Liver (tissue), 9 donors: Measurements from ENCODE around the gene CUL2. TPM values are rescaled to one million over a fixed set of nuclear protein-coding genes. Genes with fewer than 3 reads are reported as not detected.

Experiments
- DNase-seq: peaks from one replicate; pipeline ENCODE4 v3.0.0-alpha.2; 2017; ENCODE audit warnings: low spot score
- H3K27ac ChIP-seq, 2 donors: one replicate each; pipeline ENCODE4 v1.7.0; 2013; ENCODE audit warnings: inconsistent platforms in 2 of 2, low read length in 2 of 2, control low read depth in 1 of 2, low read depth in 1 of 2, mild to moderate bottlenecking in 1 of 2
- H3K27me3 ChIP-seq, 4 donors: one replicate each; pipeline versions ENCODE4 v1.6.1 to v1.7.0; 2013; ENCODE audit warnings: low read length in 3 of 4, inconsistent platforms in 1 of 4, mild to moderate bottlenecking in 1 of 4, moderate library complexity in 1 of 4; ENCODE audit not compliant: control insufficient read depth in 4 of 4, insufficient read depth in 4 of 4
- H3K36me3 ChIP-seq, 4 donors: one replicate each; pipeline versions ENCODE4 v1.6.1 to v1.7.0; 2013; ENCODE audit warnings: low read length in 3 of 4, mild to moderate bottlenecking in 3 of 4, low read depth in 1 of 4, moderate library complexity in 1 of 4; ENCODE audit not compliant: control insufficient read depth in 4 of 4, insufficient read depth in 3 of 4
- H3K4me1 ChIP-seq, 4 donors: one replicate each; pipeline versions ENCODE4 v1.6.1 to v1.7.0; 2013; ENCODE audit warnings: low read length in 3 of 4, mild to moderate bottlenecking in 3 of 4, moderate library complexity in 1 of 4; ENCODE audit not compliant: control insufficient read depth in 4 of 4, insufficient read depth in 4 of 4
- H3K4me3 ChIP-seq, 3 donors: one replicate each; pipeline versions ENCODE4 v1.6.1 to v1.7.0; 2013; ENCODE audit warnings: low read length in 3 of 3, control low read depth in 1 of 3, low read depth in 1 of 3, mild to moderate bottlenecking in 1 of 3
- H3K9ac ChIP-seq, 2 donors: one replicate each; pipeline ENCODE4 v1.7.0; 2013; ENCODE audit warnings: low read length in 2 of 2, mild to moderate bottlenecking in 2 of 2, moderate library complexity in 2 of 2, control low read depth in 1 of 2, low read depth in 1 of 2
- H3K9me3 ChIP-seq, 4 donors: one replicate each; pipeline versions ENCODE4 v1.6.1 to v1.7.0; 2013; ENCODE audit warnings: low read length in 3 of 4; ENCODE audit not compliant: control insufficient read depth in 4 of 4
- ATF3 ChIP-seq: IDR thresholded peaks from 2 replicates; pipeline ENCODE4 v1.6.1; 2016; ENCODE audit warnings: antibody characterized with exemption
- FOXA1 ChIP-seq: IDR thresholded peaks from 2 replicates; pipeline ENCODE4 v1.6.1; 2016; ENCODE audit warnings: antibody characterized with exemption
- FOXA2 ChIP-seq: IDR thresholded peaks from 2 replicates; pipeline ENCODE4 v1.6.1; 2016; ENCODE audit warnings: antibody characterized with exemption
- GABPA ChIP-seq, 2 donors: IDR thresholded peaks in 1 of 2; conservative IDR thresholded peaks in 1 of 2; 2 replicates each; pipeline ENCODE4 v1.6.1; 2016; ENCODE audit warnings: antibody characterized with exemption in 2 of 2, mild to moderate bottlenecking in 1 of 2, moderate library complexity in 1 of 2
- HNF4A ChIP-seq, 2 donors: conservative IDR thresholded peaks; 2 replicates each; pipeline ENCODE4 v1.6.1; 2016; ENCODE audit warnings: antibody characterized with exemption in 2 of 2, mild to moderate bottlenecking in 2 of 2
- HNF4G ChIP-seq: IDR thresholded peaks from 2 replicates; pipeline ENCODE4 v1.6.1; 2016; ENCODE audit warnings: antibody characterized with exemption
- JUND ChIP-seq, 2 donors: IDR thresholded peaks; 2 replicates each; pipeline ENCODE4 v1.6.1; 2016; ENCODE audit warnings: antibody characterized with exemption in 2 of 2
- NR2F2 ChIP-seq: IDR thresholded peaks from 2 replicates; pipeline ENCODE4 v1.6.1; 2016; ENCODE audit warnings: antibody characterized with exemption
- RAD21 ChIP-seq, 2 donors: IDR thresholded peaks; 2 replicates each; pipeline ENCODE4 v1.6.1; 2016; ENCODE audit warnings: antibody characterized with exemption in 2 of 2, mild to moderate bottlenecking in 2 of 2
- RXRA ChIP-seq, 2 donors: IDR thresholded peaks; 2 replicates each; pipeline ENCODE4 v1.6.1; 2017 to 2018; ENCODE audit warnings: antibody characterized with exemption in 2 of 2, mild to moderate bottlenecking in 1 of 2
- SP1 ChIP-seq: IDR thresholded peaks from 2 replicates; pipeline ENCODE4 v1.6.1; 2018; ENCODE audit warnings: antibody characterized with exemption, mild to moderate bottlenecking
- YY1 ChIP-seq: IDR thresholded peaks from 2 replicates; pipeline ENCODE4 v1.6.1; 2016; ENCODE audit warnings: antibody characterized with exemption, mild to moderate bottlenecking
- WGBS: extraction: QIAGEN DNeasy Blood & Tissue Kit; methylation state at CpG from one replicate; pipeline ENCODE4 v1.1.7; 2013; 5-methylcytosine and 5-hydroxymethylcytosine counted together
- polyA plus RNA-seq, 2 donors: library from polyadenylated mRNA; stranded (reverse) in 1 of 2; unstranded in 1 of 2; fragments of 200-250 nt in 1 of 2; fragments of >200 nt in 1 of 2; fragmentation: Nextera tagmentation in 1 of 2; extraction: Ambion mirVana in 1 of 2; gene quantifications; one replicate each; pipeline versions ENCODE4 v1.2.1 to v1.2.3, GENCODE V29; 2013 to 2015
- total RNA-seq, 2 donors: library from RNA; depleted of rRNA; stranded (reverse); fragments of >200 nt; gene quantifications; one replicate each; pipeline ENCODE4 v1.2.3, GENCODE V29; 2014
- TF ChIP-seq, protein P1 (sequence below): IDR thresholded peaks from 2 replicates; pipeline ENCODE4 v1.6.1; 2016; ENCODE audit warnings: antibody characterized with exemption, mild to moderate bottlenecking
- TF ChIP-seq, protein P2 (sequence below): fragments of 150-350 bp; IDR thresholded peaks from 2 replicates; pipeline ENCODE4 v1.5.1; 2017; ENCODE audit warnings: improper control_type of control experiment, low read depth, low read length; ENCODE audit not compliant: missing input control
- TF ChIP-seq, protein P3 (sequence below): IDR thresholded peaks from 2 replicates; pipeline ENCODE4 v1.6.1; 2016; ENCODE audit warnings: antibody characterized with exemption
- donor health status: healthy.
- donor health status: healthy.
- donor health status: healthy.
- donor health status: healthy.
- donor health status: healthy.

CUL2 gene
- total and polyA plus RNA-seq, 4 donors = 8.6 to 14.1 (median 12.1) TPM

GRCh38 chr10:35070521-35070920, 19.6 kb downstream of the CUL2 start:
- Histone ChIP-seq H3K9ac (no peak overlapping the region), H3K4me1 (no peaks in the 10 kb centered on the region), H3K36me3 (peaks cover 1 to 13% (median 4%) of the 10 kb centered on the region in 4 donors), H3K4me3 (no peak overlapping the region), H3K27me3 (no peaks in the 10 kb centered on the region), H3K27ac (no peak overlapping the region), H3K9me3 (no peaks in the 10 kb centered on the region)
- 96% methylated on average over 3 of the region's 3 CpGs for WGBS
- TF ChIP-seq, protein P1, sequence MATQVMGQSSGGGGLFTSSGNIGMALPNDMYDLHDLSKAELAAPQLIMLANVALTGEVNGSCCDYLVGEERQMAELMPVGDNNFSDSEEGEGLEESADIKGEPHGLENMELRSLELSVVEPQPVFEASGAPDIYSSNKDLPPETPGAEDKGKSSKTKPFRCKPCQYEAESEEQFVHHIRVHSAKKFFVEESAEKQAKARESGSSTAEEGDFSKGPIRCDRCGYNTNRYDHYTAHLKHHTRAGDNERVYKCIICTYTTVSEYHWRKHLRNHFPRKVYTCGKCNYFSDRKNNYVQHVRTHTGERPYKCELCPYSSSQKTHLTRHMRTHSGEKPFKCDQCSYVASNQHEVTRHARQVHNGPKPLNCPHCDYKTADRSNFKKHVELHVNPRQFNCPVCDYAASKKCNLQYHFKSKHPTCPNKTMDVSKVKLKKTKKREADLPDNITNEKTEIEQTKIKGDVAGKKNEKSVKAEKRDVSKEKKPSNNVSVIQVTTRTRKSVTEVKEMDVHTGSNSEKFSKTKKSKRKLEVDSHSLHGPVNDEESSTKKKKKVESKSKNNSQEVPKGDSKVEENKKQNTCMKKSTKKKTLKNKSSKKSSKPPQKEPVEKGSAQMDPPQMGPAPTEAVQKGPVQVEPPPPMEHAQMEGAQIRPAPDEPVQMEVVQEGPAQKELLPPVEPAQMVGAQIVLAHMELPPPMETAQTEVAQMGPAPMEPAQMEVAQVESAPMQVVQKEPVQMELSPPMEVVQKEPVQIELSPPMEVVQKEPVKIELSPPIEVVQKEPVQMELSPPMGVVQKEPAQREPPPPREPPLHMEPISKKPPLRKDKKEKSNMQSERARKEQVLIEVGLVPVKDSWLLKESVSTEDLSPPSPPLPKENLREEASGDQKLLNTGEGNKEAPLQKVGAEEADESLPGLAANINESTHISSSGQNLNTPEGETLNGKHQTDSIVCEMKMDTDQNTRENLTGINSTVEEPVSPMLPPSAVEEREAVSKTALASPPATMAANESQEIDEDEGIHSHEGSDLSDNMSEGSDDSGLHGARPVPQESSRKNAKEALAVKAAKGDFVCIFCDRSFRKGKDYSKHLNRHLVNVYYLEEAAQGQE = no peak
- no peak for TF ChIP-seq SP1
- no peak for TF ChIP-seq GABPA (IDR thresholded peaks at IDR 0.05 in 1 of 2, conservative IDR thresholded peaks at IDR 0.05 in 1 of 2)
- no peak for TF ChIP-seq YY1
- no peak for TF ChIP-seq JUND (IDR thresholded peaks at IDR 0.05)
- TF ChIP-seq, protein P2, sequence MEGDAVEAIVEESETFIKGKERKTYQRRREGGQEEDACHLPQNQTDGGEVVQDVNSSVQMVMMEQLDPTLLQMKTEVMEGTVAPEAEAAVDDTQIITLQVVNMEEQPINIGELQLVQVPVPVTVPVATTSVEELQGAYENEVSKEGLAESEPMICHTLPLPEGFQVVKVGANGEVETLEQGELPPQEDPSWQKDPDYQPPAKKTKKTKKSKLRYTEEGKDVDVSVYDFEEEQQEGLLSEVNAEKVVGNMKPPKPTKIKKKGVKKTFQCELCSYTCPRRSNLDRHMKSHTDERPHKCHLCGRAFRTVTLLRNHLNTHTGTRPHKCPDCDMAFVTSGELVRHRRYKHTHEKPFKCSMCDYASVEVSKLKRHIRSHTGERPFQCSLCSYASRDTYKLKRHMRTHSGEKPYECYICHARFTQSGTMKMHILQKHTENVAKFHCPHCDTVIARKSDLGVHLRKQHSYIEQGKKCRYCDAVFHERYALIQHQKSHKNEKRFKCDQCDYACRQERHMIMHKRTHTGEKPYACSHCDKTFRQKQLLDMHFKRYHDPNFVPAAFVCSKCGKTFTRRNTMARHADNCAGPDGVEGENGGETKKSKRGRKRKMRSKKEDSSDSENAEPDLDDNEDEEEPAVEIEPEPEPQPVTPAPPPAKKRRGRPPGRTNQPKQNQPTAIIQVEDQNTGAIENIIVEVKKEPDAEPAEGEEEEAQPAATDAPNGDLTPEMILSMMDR = no peak
- TF ChIP-seq HNF4G = no peak
- no peak for TF ChIP-seq RXRA (IDR thresholded peaks at IDR 0.05)
- TF ChIP-seq, protein P3, sequence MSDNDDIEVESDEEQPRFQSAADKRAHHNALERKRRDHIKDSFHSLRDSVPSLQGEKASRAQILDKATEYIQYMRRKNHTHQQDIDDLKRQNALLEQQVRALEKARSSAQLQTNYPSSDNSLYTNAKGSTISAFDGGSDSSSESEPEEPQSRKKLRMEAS = no peak
- DNase-seq = no peak

DNA sequence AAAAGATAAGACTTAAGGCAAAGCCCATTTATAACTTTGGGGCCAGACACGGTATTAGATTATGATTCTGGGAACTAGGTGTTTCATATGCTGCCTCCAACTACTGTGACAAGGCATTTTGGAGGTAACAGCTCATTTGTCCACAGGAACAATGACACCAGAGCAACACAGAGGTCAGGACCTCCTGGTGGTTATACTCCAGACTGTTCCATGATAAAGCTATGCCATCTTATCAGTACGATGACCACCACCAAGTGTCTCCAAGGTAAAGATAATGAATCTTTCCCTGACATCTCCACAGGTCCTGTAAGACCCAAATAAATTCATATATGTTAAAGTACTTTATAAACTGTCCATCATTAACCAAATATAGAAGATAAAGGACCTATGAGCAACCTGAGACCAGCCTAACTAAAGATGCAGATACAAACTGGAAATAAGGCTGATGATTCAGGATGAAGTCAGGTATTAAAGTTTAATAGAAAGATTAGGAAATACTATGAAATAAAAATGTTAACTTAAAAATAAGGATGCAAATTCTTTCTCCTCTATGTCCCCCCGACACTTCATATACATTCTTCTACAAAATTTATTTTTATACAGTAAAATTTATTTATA, 26.2 kb downstream of the CUL2 start:
- no peak for DNase-seq
- no peaks in the 10 kb centered on the region for H3K27me3 ChIP-seq
- H3K4me3 ChIP-seq = no peak overlapping the region
- no peaks in the 10 kb centered on the region for H3K9me3 ChIP-seq
- 92% methylated on average over 3 of the region's 3 CpGs for WGBS
- peaks cover 4 to 33% (median 13%) of the 10 kb centered on the region in 4 donors for H3K36me3 ChIP-seq
- no peak overlapping the region for H3K9ac ChIP-seq
- no peak overlapping the region for H3K27ac ChIP-seq
- TF ChIP-seq RXRA (IDR thresholded peaks at IDR 0.05) (no peak), SP1 (no peak), HNF4A (conservative IDR thresholded peaks at IDR 0.05) (no peak), NR2F2 (no peak), ATF3 (no peak), FOXA1 (no peak), RAD21 (IDR thresholded peaks at IDR 0.05) (no peak), FOXA2 (no peak), GABPA (IDR thresholded peaks at IDR 0.05 in 1 of 2, conservative IDR thresholded peaks at IDR 0.05 in 1 of 2) (no peak), HNF4G (no peak), JUND (IDR thresholded peaks at IDR 0.05) (no peak)
- TF ChIP-seq, protein P3 = no peak
- TF ChIP-seq, protein P2 = no peak
- TF ChIP-seq, protein P1 = no peak
- H3K4me1 ChIP-seq = no peaks in the 10 kb centered on the region
